CD4-positive, alpha-beta T cell treated with Interleukin-4 for 4 hours (primary cell): Measurements from ENCODE around the gene ARL4D.
"Not testable (repeated sequence)": the region's sequence is repeated elsewhere in the genome, so short reads cannot be mapped to it uniquely, and the experiment has no call there.

Experiments used
- DNase-seq: peaks from one replicate; pipeline ENCODE4 v3.0.0-alpha.2; 2020

ARL4D gene

DNA sequence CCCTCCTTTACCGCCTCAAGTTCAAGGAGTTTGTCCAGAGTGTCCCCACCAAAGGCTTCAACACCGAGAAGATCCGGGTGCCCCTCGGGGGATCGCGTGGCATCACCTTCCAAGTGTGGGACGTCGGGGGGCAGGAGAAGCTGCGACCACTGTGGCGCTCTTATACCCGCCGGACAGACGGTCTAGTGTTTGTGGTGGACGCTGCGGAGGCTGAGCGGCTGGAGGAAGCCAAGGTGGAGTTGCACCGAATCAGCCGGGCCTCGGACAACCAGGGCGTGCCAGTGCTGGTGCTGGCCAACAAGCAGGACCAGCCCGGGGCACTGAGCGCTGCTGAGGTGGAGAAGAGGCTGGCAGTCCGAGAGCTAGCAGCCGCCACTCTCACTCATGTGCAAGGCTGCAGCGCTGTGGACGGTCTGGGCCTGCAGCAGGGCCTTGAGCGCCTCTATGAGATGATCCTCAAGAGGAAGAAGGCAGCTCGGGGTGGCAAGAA lies 1.1 kb downstream of the ARL4D start:
- DNase-seq: no peak

DNA sequence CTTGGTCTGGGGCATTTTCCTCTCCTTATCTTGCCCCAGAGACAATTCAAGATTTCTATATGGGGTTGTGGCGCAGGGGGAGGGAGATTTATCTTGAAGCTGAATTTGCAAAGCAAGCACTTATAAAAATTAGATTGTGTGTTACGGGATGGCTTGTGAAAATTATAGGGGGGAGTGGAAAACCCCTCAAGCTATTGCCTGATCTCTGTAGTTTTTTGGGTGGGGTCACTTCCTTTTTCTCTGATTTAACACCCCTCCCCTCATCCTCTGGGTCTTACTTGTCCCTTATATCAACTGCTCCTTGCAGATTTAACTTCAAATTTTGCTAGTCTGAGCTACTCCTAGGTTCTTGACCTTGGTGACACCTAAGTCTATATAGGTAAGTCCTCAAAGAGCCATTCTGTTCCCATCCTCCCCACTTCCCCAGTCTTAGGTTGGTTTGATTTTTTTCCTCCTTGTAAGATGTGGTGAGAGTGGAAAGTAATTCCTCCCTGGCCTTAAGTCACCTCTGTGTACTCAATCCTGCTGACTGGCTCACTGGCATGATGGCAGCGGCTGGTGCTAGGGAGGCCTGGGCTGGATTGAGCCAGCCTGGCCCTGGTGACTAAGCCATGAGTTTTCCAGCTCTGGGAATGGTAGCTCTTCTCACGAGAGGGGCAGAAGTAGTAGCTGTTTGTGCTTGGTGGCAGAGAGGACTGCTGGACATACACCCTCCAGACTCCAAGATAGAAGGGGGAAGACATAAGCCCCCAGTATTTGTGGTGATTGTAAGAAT lies 2.3 kb downstream of the ARL4D start:
- no peak for DNase-seq

DNA sequence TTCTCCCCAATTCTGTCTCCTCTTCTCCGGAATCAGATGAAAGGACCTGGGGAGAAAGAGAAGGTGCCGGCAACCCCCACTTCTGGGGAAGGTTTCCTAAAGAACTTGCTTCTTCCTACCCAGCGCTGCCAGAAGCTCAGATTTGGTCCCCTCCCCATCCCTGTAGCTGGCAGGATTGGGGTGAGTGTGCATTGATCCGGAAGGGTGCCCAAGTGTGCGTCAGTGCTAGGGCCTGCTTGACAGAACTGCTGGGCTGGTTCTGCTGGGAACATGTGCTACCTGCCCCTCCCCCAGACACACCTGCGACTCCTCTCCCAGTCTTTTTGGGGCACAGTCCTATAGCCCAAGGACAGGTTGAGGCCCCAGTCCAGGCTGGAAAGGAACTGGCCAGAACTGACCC lies 3.3 kb downstream of the ARL4D start:
- no peak for DNase-seq

DNA sequence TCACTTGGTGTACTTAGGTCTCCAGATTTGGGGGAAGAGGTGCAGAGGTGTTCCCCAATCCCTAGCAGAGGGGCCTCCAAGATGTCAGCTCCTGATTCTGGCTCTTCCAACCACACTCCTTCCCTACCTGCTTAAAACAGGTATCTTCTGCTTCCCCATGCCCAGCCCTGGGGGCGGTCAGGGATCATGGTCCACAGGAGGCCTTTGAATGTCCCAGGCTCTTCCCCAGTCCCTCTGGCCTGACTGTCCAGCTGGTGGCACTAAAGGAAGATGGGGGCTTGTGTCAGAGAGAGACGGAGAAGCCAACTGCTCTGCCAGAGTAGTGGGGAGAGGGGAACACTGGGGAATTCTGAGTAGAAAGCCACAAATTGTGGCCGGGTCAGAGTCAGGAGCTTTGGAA lies 3.8 kb downstream of the ARL4D start:
- no peak for DNase-seq

DNA sequence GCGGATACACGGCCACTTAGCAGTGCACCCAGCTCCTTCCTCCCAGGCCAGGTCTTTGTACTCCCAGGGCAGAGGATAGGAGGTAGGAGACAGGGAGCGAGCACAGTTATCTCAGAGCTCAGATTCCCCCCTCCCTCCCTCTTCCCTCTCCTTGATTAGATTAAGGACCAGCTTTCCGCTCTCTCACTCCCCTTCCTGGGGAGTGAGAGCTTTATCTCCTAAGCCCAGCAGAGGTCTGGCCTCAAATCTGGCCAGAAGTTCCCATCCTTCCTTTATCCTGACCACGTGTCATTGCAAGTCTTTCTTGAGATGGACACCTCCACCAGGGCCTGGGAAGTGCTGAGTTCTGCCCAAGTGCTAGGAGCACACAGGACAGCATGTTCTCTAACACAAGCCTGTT lies 5.1 kb downstream of the ARL4D start:
- DNase-seq: no peak

DNA sequence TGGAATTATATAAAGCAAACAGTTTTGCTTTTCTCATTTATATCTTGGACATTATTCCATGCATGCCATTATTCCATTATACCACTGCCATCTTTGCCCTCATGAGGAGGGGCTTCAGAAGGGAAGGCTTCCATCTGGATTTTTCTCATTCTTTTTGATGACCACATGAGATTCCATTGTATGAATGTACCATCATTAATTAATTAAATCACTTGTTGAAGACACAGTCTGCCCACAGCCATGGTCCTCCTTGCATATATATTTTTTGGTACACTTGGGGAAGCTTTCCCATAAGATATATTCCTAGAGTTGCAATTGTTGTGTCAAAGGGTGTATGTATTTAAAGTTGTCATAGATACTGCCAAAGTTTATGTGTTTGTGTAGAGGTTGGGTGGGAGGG lies 7.1 kb downstream of the ARL4D start:
- DNase-seq: no peak

DNA sequence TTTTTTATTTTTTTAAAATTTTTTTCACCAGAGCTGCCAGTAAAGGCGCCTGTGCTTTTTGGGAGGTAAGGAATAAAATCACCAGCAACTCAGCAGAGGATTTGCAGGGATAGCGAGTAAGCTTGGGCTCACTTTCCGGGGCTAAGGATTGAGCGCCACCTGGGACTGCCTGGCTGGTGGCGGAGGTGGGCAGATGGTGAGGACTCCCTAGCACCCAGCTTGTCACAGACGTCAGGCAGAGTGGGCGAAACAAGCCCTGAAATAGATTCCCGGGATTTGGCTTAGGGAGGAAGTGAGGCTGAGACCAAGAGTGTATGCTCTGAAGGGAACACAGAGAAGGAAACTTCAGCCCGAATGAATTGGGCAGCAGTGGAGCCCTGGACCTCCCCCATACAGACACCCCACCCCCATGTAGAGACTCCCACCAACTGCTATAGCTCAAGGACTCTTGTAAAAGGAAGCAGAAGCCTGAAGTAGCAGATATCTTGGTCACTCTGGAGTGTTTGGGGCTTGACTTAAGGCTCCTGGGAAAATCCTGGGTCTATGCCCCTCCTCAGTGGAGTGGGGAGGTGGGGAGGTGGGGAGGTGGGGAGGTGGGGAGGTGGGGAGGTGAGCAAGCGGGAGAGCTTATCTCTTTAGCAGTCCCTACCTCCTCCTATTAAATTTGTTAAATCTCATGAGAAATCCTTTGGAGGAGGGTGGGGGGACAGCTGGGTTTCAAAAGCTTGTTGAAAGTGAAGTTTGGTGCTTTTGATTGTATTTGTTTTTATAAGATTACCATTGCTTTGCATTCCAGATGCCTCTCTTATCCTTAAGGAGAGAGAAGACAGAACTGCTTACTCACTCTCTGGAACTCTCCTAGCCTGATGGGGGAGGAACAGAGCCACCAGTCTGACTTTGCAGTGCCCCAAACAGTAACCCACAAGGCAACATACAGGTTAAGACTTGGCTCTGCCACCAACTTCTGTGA lies 8.2 kb downstream of the ARL4D start:
- no peak for DNase-seq

DNA sequence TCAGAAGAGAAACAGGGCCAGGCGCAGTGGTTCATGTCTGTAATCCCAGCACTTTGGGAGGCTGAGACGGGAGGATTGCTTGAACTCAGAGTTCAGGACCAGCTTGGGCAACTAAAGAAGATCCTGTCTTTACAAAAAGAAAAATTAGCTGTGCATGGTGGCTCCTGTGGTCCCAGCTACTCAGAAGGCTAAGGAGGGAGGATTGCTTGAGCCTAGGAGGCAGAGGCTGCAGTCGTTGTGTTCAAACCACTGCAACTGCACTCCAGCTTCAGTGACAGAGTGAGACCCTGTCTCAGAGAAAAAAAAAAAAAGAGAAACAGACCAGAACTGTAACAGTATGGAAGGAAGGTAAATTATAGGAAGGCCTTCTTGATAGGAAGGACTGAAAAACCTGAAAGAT lies 10.3 kb downstream of the ARL4D start:
- no peak for DNase-seq

DNA sequence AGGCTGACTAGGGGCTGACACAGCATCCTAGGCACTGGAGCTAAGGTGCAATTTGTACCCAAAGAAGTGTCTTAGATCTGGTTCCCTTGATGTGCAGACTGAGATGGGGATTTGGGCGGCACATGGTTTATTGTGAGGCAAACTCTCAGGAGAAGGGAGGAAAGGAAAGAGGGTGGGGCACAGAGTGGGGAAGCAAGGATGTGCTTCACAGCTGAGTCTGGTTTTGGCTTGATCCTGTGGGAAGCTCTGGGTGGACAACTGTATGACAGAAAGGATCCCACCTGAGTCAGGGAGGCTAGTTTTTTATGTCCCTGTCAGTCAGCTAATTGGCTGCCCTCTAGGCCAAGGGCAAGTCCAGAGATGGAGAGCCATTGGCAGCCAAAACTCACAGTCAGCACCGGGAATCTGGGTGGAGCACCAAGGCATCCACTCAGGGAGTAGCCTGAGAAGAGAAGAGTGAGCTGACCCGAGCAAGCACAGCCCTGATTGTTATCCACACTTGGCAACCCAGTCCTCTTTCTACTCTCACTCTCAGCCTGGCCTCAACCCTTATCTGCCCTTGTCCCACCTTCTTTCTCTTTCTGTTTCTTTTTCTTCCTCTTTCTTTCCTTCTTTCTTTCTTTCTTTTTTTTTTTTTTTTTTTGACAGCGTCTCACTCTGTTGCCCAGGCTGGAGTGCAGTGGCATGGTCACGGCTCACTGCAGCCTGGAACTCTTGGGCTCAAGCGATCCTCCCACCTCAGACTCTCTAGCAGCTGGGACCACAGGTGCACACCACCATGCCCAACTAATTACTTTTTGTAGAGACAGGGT lies 12.0 kb downstream of the ARL4D start:
- DNase-seq: no peak

DNA sequence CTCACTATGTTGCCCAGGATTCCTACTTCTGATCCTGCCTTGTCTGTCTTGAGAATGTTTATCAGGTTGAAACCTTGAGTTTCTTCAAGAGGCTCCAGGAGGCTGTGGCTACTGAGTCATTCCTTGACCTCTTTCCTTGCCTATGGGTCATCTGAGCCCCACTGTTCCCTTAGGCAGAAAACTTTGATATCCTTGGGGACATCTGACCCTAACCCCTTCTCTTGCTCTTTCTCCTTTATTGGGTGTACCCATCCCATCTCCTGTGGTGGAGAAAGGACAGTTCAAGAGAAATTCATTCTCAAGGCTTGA lies 12.5 kb downstream of the ARL4D start:
- no peak for DNase-seq

DNA sequence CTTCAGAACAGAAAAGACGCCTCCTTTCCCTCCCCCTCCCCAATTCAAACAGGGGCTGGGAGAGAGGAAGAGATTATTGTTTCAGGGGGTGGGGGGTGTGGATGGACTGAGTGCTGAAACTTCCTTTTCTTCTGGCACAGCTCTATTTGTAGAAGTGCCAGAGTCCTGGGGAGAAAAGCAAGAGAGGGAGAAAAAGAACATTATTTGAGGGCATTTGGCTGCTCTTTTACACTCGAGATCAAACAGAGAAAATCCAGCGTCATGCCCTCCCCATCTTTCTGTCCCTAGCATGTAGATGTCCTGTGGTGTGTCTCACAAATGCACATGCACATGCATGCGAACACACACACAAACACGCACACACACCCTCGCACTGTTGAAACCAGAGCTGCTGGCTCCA lies 13.0 kb downstream of the ARL4D start:
- no peak for DNase-seq

DNA sequence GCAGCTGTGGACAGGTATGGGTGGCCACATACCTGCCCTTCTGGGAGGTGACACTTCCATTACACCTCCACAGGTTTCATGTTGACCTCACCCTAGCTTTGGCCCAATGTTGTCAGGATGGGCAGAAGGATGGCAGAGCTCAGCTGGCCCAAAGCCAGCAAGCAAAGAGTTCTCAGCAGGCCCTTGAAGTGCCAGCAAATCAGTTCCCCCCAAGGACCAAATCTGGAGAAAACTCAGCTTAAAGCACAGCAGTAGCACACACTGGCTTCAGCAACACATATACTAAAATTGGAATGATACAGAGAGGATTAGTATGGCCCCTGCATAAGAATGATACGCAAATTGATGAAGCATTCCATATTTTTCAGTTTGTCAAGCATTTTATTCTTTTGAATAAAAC lies 13.4 kb downstream of the ARL4D start:
- DNase-seq: no peak

DNA sequence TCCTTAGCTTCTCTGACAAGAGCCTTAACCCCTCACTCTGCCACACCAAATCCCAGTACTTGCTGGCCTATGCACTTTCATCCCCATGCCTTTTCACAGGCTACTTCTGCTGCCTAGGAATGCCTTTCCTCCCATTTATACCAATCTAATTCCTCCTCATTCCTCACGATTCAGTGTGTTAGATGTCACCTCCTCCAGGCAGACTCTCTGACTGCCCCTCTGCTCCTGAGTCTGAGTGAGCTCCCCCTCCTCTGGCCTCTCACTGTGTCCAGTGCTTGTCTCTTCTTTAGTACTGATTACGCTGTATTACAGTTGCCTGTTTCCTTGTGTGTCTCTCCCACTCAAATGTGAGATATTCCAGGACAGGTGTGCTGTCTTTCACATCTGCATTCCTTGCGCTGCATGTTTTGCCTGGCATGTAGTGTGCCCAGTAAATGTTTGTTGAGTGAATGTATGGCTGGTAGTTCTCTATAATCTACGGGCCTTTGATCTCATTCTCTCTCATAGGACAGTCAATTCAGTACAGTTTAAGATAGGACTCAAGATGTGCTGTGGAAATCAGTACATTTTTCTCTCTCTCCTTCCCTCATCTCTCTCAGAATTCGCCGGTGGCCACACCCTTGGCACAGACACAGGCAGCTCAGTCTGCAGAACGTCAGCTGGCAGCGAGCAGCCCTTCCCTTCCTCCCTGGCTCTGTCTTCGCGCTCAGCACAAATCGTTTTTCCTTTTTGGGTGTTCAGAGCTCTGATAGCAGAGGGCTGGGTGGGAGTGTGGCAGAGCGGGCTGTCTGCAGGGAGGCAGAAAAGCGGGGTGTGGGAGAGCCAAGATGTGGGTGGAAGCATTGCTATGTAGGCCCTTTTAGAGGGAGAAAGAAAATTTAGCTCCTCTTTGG lies 18.5 kb downstream of the ARL4D start:
- DNase-seq: no peak

DNA sequence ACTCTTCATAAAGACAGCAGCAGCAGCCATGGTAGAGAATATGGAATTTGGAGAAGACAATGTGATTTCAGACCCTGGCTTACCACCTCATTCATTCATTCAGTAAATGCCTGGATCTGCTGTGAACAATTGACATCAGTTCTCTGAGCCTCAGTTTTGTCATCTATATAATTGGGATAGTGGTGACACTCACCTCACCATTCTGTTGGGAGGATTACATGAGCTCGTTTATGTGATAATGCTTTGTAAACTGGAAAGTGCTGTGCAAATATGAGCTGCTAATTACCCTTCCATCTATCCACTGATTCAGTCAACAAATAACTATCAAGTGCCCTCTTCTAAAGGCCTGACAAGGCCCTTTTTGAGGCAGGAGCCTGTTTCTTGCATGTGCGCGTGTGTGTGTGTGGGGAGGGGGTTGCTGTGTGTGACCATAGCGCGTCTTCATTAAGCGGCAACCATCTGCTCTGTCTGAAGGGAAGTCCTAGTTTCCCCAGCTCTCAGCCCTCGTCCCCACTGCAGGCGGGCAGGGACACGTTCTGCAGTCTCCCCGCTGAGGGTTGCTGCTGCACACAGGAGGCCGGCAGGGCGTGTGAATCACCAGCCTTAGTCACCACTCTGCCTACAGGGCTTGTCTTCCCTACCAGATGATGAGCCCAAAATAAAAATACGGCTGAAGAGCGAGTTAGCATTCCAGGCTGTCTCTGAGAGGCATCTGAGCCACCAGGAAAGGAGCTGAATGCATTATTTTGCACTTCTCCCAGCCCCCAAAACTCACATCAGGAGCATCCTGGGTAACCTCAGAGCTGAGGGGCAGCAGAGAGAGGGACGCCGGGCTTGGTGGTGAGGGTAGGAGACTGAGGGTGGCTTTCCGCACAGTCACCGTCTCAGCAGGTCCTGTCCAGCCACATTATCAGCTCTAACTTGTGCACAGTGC lies 19.9 kb downstream of the ARL4D start:
- DNase-seq: no peak

DNA sequence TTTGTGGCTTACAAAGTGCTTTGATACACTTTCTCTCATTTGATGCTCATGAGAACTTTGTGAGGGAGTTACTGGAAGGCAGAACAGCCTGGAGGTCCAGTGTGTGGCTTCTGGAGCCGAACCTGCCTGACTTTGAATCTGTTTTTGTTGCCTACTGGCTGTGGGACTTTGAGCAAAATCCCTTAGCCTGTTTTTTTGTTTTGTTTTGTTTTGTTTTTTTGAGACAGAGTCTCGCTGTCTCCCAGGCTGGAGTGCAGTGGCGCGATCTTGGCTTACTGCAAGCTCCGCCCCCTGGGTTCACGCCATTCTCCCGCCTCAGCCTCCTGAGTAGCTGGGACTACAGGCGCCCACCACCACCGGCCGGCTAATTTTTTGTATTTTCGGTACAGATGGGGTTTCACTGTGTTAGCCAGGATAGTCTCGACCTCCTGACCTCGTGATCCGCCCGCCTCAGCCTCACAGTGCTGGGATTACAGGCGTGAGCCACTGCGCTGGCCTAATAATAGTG lies 20.6 kb downstream of the ARL4D start:
- not testable (repeated sequence) for DNase-seq

DNA sequence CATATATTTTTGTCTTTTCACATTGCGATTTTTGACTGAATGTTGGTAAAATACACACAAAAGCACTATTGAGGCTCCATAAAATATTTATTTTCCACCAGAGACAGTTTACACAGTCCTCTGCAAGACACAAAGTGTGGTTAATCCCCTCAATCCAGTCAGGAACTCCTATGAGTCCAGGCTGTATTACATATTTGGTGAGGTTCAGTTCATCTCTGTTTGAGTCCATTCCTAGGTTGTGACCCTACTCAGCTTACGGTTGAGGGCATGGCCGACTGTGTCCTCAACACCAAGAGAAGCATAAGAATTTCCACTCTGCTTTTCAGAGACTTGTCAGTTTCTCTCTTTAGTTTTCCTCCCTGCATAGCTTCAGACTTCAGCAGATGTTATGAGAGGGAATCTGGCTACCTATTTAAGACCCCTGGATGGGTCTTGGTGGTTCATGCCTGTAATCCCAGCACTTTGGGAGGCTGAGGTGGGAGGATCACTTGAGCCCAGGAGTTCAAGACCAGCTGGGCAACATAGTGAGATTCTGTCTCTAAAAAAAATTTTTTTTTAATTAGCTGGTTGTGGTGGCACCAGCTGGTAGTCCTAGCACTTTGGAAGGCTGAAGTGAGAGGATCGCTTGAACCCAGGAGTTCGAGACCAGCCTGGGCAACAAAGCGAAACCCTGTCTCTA lies 25.1 kb downstream of the ARL4D start:
- DNase-seq: no peak

DNA sequence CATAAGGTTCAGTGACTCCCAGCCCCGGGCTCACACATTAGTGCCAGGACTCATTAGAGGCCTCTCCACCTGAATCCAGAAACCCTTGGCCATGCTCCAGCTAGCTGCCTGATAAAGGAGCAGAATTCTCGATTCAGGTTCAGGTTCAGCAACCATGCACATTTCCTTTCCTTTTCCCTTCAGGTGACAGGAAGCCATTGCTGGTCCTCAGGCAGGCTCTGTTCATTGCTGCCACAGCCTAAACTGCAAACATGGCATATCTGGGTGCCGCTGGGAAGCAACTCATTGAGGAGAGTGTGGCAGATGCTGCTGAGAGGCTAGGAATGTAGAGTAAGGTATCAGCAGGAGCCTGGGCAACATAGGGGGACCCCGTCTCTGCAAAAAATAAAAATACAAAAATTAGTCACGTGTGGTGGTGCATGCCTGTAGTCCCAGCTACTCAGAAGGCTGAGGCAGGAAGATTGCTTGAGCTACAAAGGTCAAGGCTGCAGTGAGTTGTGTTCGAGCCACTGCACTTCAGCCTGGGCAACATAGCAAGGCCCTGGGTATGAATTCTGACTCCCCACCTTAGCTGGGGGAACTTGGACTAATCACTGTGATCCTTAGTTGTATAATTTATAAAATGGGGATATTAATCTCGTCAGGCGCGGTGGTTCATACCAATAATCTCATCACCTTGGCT lies 28.7 kb downstream of the ARL4D start:
- DNase-seq: no peak

DNA sequence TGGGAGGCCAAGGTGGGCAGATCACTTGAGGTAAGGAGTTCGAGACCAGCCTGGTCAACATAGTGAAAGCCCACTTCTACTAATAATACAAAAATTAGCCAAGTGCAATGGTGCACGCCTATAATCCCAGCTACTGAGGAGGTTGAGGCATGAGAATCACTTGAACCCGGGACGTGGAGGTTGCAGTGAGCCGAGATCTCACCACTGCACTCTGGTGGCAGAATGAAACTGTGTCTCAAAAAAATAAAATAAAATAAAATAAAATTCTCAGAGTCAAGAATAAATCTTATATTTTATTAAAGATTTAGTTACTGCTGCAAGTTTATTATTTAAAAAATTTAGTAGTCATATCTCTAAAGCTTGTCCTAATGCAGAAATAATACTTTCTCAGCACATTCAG lies 29.7 kb downstream of the ARL4D start:
- DNase-seq: no peak

DNA sequence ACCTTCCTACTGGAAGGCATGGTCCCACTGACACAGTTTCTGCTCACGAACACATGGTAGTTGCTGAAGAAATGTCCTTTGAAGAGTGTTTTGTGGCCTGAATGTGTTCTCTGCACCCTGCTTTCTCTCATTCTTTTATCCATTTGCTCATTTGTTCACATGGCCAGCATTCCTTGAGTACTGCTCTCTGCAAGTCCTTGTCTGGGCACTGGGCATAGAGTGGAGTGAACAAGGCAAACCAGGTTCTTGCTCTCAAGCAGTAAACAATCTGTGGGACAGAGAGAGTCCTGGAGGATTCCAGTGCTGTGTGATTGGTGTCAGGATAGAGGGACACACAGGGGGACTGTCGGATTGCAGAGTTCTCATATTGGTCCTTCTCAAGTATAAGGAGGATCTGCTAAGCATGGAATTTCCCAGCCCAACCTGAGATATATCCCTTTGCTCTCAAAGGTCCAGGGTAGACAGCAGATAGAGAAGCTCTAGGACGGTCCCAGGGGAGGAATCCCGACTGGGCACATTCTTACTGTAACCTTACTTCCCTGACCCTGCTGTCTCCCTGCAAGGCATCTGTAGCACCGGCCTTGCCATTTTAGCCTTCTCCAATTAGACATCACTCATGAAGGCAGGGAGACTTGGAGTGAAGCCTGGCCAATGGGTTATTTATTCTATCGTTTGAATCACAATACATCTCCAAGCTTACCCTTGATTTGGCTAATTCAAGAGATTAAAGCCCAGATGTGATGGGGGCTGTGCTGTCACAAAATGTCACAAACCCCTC lies 32.3 kb downstream of the ARL4D start:
- no peak for DNase-seq
